B cell (primary cell): ENCODE results near the gene OBP2B.

ENCODE experiments used
- CTCF ChIP-seq: fragments of 200-600 bp; IDR thresholded peaks from one replicate; pipeline ENCODE4 v1.8.0; 2022; ENCODE audit warnings: antibody characterized with exemption, mild to moderate bottlenecking
- EZH2 ChIP-seq: IDR thresholded peaks from 2 replicates; pipeline ENCODE4 v1.6.1; 2012; ENCODE audit warnings: borderline replicate concordance, low read depth, mild to moderate bottlenecking, moderate library complexity, low read length; ENCODE audit not compliant: insufficient read depth, poor library complexity, severe bottlenecking

GRCh38 chr9:133249337-133249736, 40.3 kb upstream of the OBP2B start:
- TF ChIP-seq CTCF (no peak), EZH2 (no peak)
